ENCODE data around the gene IGFBPL1.

The IGFBPL1 gene

GRCh38 chr9:38373679-38374078 lies 50.6 kb downstream of the IGFBPL1 start:
- no peak for TF ChIP-seq CTCF (IDR thresholded peaks at IDR 0.05; ENCODE audit: low read depth, low read length)
- DNase-seq (ENCODE audit: extremely low read depth, low read depth) = no peak

DNA sequence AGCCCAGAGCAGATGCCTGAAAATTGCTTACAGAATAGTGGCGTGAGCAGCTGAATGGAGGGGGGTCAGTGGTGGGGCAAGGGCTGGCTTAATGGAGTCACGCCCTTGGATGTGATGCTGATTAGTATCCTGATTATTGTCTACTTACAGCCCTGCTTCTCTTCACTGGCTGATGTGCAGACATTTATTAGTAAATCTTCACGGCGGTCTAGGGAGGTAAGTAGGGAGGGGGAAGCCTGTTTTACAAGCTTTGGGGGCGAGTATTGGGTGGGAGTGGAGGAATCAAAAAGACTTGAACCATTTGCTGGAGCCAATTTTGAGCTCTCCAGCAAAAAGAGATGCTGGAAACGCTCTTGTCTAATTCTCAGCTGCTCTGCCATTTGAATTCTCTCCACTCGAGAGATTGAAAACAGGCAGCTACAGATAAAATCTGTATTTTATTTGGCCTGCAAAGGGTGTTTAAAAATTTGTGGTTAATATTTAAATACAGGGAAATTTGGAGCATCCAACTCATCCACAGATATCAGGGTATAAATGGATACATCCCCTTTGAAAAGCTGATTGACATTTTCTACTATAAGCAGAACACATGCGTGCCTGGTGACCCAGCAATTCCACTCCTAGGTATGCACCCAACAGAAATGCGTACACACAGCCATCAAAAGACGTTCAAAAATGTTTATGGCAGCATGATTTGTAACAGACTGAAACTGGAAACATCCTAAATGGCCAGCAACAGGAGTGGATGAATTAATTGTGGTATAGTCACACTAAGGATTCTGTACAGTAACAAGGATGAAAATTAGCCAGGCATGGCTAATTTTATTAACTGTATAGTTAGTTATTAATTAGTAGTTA lies 51.3 kb downstream of the IGFBPL1 start:
- no peak for TF ChIP-seq CTCF (IDR thresholded peaks at IDR 0.05; ENCODE audit: low read depth, low read length)
- DNase-seq (ENCODE audit: extremely low read depth, low read depth) = no peak

GRCh38 chr9:38371495-38371894 lies 52.8 kb downstream of the IGFBPL1 start:
- peak; percentile 16; the same call in 1 of the 2 replicates for TF ChIP-seq CTCF (IDR thresholded peaks at IDR 0.05; ENCODE audit: low read depth, low read length)
- DNase-seq (ENCODE audit: extremely low read depth, low read depth) = no peak

DNA sequence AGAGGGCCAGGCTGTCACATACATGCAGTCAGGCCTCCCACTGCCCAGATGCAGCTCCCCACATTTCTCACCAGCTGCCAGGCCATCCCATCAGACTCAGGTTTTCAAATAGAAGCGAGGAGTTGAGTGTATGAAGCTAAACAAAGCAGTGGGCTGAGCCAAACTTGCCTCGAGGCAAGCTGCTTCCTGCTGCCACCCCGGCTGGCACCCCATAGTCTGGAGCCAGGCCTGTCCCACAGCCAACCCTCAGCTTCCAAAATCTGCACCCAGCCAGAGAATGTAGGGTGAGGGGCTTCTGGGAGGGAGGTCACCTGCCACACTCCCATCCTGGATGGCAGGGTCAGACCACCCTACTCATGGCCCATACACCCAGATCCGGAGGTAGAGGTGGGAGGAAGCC lies 54.1 kb downstream of the IGFBPL1 start:
- TF ChIP-seq CTCF (IDR thresholded peaks at IDR 0.05; ENCODE audit: low read depth, low read length) = no peak
- no peak for DNase-seq (ENCODE audit: extremely low read depth, low read depth)

GRCh38 chr9:38368731-38369130 lies 55.5 kb downstream of the IGFBPL1 start:
- DNase-seq (ENCODE audit: extremely low read depth, low read depth) = no peak
- no peak for TF ChIP-seq CTCF (IDR thresholded peaks at IDR 0.05; ENCODE audit: low read depth, low read length)

DNA sequence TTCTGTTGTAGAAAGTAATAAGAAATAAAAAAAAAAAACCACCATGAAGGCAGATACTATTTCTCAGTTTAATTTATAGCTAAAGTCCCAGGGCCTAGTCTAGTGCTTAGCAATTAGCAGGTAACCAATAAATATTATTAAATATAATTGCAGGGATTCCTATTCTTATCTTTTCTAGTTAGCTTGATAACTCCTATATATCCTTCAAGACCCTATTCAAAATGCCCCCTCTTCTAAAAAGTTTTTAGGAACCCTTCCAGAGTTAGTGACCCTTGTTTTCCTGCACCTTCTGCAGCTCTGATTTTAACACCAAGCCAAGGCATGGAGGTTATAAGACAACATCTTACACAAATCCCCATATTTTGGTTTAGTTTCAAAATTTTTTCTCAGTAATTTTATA lies 56.4 kb downstream of the IGFBPL1 start:
- TF ChIP-seq CTCF (IDR thresholded peaks at IDR 0.05; ENCODE audit: low read depth, low read length) = no peak
- no peak for DNase-seq (ENCODE audit: extremely low read depth, low read depth)

DNA sequence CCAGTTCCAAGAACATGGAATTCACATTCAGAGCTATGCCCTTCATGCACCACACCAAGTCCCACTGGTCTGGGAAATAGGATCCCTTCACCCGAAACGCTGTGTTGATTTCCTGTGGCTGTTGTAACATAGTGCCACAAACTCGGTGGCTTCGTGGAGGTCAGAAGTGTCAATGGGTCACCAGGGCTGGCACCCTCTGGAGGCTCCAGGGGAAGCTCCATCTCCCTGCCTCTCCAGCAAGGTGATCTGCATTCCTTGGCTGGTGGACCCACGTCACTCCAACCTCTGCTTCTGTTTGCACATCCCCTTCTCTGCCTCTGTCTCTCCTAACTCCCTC lies 60.7 kb downstream of the IGFBPL1 start:
- TF ChIP-seq CTCF (IDR thresholded peaks at IDR 0.05; ENCODE audit: low read depth, low read length) = no peak
- DNase-seq (ENCODE audit: extremely low read depth, low read depth) = no peak

Measured in AG09319 (cell line).